ENCODE measurements around the gene TMEM11. TPM values are rescaled to one million over a fixed set of nuclear protein-coding genes. Genes with fewer than 3 reads are reported as not detected.

TMEM11 gene
- total RNA-seq, 1 donor from 2014 or later = 24.7 TPM

DNA sequence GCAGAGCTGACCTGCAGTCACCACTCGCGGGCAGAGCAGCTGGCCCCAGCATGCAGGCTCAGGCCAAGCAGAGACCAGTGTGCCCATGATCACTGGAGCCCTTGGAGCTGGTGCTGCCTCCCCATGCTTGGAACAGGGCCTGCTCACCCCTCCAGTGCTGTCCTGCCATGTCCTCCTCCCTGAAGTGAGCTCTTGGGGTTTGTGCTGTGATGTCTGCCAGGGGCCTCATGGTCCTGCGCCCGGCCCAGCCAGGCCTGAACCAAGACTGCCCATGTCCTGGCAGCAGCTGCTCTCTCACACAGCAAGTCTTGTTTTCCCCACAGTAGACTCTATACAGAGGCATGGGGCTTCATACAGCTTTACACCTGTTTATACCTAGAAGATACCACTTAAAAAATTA, 24.6 kb downstream of the TMEM11 start:
- no peak for TF ChIP-seq CTCF (IDR thresholded peaks at IDR 0.05)
- H3K9me3 Mint-ChIP-seq (ENCODE audit: low read depth) = no peaks in the 10 kb centered on the region
- no peak overlapping the region for H3K4me3 Mint-ChIP-seq (ENCODE audit: unreplicated experiment)
- peaks cover 13% of the 10 kb centered on the region for H3K36me3 Mint-ChIP-seq (ENCODE audit: low read depth)
- DNase-seq (ENCODE audit: low spot score) = no peak
- peaks cover 9% of the 10 kb centered on the region for H3K4me1 Mint-ChIP-seq (ENCODE audit: low read depth)
- H3K27me3 Mint-ChIP-seq (ENCODE audit: low read depth) = no peaks in the 10 kb centered on the region
- H3K27ac Mint-ChIP-seq (ENCODE audit: unreplicated experiment) = no peak overlapping the region

DNA sequence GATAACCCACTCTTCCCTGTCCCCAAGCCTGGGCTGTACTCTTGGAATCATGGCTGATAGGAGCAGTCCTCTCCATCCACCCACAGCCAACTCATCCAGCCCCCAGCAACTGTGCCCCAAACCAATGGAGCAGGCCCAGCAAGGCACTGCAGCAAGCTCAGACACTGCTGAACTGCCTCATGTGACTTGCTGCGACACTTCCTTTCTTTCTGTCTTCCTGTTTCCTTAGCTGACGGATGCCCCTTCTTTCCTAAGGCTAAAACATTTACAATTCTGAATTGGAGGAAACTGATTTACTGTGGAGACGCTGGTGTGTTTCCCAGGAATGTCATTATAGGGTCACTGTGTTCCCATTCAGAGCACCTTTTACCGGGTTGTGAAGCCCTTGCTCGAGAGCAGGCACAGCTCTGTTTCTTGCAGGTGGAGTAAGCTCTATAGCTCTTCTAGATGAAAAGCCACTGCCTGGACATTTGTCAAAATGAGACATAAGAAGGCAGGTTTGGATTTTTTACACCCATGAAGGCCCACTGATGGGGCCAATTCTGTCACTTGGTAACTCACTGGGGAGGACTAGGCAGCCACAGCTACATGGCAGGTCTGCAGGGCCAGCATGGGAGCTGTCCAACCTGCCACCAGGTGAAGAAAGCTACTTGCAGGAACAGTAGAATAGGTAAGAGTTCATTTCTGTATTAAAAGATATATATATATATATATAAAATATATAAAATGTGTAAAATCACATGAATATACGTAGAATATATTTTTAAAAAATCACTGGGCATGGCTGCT, 27.4 kb downstream of the TMEM11 start:
- no peak for DNase-seq (ENCODE audit: low spot score)
- TF ChIP-seq CTCF (IDR thresholded peaks at IDR 0.05) = no peak
- peaks cover 10% of the 10 kb centered on the region for H3K36me3 Mint-ChIP-seq (ENCODE audit: low read depth)
- no peak overlapping the region for H3K4me3 Mint-ChIP-seq (ENCODE audit: unreplicated experiment)
- no peaks in the 10 kb centered on the region for H3K9me3 Mint-ChIP-seq (ENCODE audit: low read depth)
- H3K27ac Mint-ChIP-seq (ENCODE audit: unreplicated experiment) = no peak overlapping the region
- H3K27me3 Mint-ChIP-seq (ENCODE audit: low read depth) = no peaks in the 10 kb centered on the region
- peaks cover 5% of the 10 kb centered on the region for H3K4me1 Mint-ChIP-seq (ENCODE audit: low read depth)

DNA sequence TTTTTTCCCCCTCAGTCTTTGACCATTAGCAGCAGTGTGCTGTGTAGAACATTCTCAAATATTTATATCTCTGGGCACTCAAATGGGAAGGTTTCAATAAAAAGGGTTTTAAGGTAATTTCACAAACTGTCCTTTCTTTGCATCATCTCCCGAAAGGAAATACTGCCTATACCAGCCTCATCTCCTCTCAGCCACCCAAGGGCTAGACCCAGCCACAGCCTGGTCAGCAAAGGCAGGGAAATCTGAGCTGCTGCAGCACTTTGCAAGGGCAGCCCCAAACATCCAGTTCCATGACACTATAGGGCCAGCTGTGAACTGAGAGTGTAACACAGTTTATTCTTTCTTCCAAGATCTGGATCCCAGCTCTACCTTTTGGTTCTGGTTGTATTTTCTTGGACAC, 28.9 kb downstream of the TMEM11 start:
- H3K4me3 Mint-ChIP-seq (ENCODE audit: unreplicated experiment) = no peak overlapping the region
- no peak for TF ChIP-seq CTCF (IDR thresholded peaks at IDR 0.05)
- peaks cover 8% of the 10 kb centered on the region for H3K36me3 Mint-ChIP-seq (ENCODE audit: low read depth)
- H3K4me1 Mint-ChIP-seq (ENCODE audit: low read depth) = peaks cover 5% of the 10 kb centered on the region
- no peak for DNase-seq (ENCODE audit: low spot score)
- H3K9me3 Mint-ChIP-seq (ENCODE audit: low read depth) = no peaks in the 10 kb centered on the region
- H3K27me3 Mint-ChIP-seq (ENCODE audit: low read depth) = no peaks in the 10 kb centered on the region
- H3K27ac Mint-ChIP-seq (ENCODE audit: unreplicated experiment) = peak overlapping the region; percentile 39

GRCh38 chr17:21184570-21184969, 29.4 kb downstream of the TMEM11 start:
- peaks cover 5% of the 10 kb centered on the region for H3K4me1 Mint-ChIP-seq (ENCODE audit: low read depth)
- DNase-seq (ENCODE audit: low spot score) = no peak
- peaks cover 8% of the 10 kb centered on the region for H3K36me3 Mint-ChIP-seq (ENCODE audit: low read depth)
- no peak for TF ChIP-seq CTCF (IDR thresholded peaks at IDR 0.05)
- H3K27me3 Mint-ChIP-seq (ENCODE audit: low read depth) = no peaks in the 10 kb centered on the region
- H3K27ac Mint-ChIP-seq (ENCODE audit: unreplicated experiment) = no peak overlapping the region
- no peak overlapping the region for H3K4me3 Mint-ChIP-seq (ENCODE audit: unreplicated experiment)
- no peaks in the 10 kb centered on the region for H3K9me3 Mint-ChIP-seq (ENCODE audit: low read depth)

GRCh38 chr17:21183468-21183867, 30.5 kb downstream of the TMEM11 start:
- Mint-ChIP-seq H3K4me3 (ENCODE audit: unreplicated experiment) (no peak overlapping the region), H3K36me3 (ENCODE audit: low read depth) (peaks cover 12% of the 10 kb centered on the region), H3K27me3 (ENCODE audit: low read depth) (no peaks in the 10 kb centered on the region), H3K27ac (ENCODE audit: unreplicated experiment) (no peak overlapping the region), H3K9me3 (ENCODE audit: low read depth) (no peaks in the 10 kb centered on the region), H3K4me1 (ENCODE audit: low read depth) (peaks cover 5% of the 10 kb centered on the region)
- DNase-seq (ENCODE audit: low spot score) = no peak
- no peak for TF ChIP-seq CTCF (IDR thresholded peaks at IDR 0.05)

All from chondrocyte (in vitro differentiated cells).